Measurements from ENCODE around the gene CHST3. TPM values are rescaled to one million over a fixed set of nuclear protein-coding genes. Genes with fewer than 3 reads are reported as not detected.

The CHST3 gene
- polyA plus RNA-seq, 1 donor from 2014 or later, result 4.1 TPM

DNA sequence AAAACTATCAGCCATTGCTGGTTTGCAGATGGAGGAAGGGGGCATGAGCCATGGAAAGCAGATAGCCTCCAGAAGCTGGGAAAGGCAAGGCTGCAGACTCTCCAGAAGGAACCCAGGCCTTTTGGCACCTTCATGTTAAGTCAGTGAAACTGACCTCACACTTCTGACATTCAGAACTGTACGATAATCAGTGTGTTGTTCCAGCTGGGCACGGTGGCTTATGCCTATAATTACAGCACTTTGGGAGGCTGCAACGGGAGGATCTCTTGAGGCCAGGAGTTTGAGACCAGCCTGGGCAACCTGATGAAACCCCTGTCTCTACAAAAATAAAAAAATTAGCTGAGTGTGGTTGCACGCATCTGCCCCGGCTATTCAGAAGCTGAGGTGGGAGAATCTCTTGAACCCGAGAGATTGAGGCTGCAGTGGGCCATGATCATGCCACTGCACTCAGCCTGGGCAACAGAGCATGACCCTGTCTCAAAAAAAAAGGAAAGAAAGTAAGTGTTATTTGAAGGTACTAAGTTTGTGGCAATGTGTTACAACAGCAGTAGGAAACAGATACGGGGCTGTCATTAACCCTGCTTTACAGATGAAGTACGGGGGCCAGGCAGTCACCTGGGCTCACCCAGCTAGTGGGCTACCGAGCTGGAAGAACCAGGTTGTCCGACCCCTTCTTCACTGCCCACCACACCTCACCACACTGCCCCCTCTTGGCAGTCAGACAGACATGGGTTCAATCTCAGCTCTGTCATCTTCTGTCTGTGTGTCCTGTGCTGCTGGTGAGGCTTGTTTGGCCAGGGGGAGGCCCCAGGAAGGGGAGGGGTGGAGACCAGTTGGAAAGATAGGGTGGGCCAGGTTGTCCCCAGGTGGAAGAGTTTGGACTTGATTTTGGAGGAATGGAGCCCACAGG lies 18.3 kb downstream of the CHST3 start:
- H3K27me3 ChIP-seq (ENCODE audit: insufficient read depth, low read depth, low read length), result no peaks in the 10 kb centered on the region

DNA sequence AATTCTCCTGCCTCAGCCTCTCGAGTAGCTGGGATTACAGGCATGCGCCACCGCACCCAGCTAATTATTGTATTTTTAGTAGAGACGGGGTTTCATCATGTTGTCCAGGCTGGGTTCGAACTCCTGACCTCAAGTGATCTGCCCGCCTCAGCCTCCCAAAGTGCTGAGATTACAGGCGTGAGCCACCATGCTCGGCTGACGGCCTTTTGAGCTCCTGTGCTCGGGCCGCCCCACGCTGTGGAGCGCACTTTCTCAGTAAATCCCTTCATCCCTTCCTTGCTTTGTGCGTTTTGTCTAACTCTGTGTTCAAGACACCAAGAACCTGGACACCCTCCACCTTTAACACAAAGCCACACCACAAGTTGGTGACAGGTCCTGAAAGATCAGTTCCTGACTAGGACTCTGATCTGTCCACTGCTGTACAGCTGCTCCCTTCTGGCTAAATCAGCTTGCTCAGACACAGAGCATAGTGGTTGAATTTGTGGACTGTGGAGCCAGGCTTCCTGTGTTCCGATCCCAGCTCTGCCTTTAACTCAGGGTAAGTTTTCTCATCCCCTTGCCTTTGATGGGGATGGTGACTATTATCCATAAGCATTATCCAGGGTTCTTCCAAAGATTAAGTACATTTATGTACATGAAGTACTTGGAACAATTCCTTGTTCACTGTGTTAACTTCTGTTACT lies 20.1 kb downstream of the CHST3 start:
- Histone ChIP-seq H3K4me3 (ENCODE audit: low read length) (no peak overlapping the region), H3K9ac (ENCODE audit: low read length) (no peak overlapping the region), H3K9me2 (ENCODE audit: insufficient read depth, low read length) (no peaks in the 10 kb centered on the region), H3K79me2 (replicated peaks; ENCODE audit: insufficient read depth, low read length) (no peaks in the 10 kb centered on the region), H3K27me3 (ENCODE audit: insufficient read depth, low read depth, low read length) (no peaks in the 10 kb centered on the region), H2AFZ (ENCODE audit: low read depth, low read length) (no peak overlapping the region), H4K20me1 (ENCODE audit: insufficient read depth) (no peaks in the 10 kb centered on the region), H3F3A (ENCODE audit: insufficient read depth, low read length, poor library complexity, severe bottlenecking) (no peaks in the 10 kb centered on the region), H3K36me3 (ENCODE audit: insufficient read depth, low read length) (no peaks in the 10 kb centered on the region), H3K27ac (ENCODE audit: low read length) (no peak overlapping the region), H3K9me3 (ENCODE audit: low read length) (no peaks in the 10 kb centered on the region), H3K4me2 (ENCODE audit: low read length) (no peak overlapping the region)
- TF ChIP-seq, protein P1, sequence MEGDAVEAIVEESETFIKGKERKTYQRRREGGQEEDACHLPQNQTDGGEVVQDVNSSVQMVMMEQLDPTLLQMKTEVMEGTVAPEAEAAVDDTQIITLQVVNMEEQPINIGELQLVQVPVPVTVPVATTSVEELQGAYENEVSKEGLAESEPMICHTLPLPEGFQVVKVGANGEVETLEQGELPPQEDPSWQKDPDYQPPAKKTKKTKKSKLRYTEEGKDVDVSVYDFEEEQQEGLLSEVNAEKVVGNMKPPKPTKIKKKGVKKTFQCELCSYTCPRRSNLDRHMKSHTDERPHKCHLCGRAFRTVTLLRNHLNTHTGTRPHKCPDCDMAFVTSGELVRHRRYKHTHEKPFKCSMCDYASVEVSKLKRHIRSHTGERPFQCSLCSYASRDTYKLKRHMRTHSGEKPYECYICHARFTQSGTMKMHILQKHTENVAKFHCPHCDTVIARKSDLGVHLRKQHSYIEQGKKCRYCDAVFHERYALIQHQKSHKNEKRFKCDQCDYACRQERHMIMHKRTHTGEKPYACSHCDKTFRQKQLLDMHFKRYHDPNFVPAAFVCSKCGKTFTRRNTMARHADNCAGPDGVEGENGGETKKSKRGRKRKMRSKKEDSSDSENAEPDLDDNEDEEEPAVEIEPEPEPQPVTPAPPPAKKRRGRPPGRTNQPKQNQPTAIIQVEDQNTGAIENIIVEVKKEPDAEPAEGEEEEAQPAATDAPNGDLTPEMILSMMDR (IDR thresholded peaks at IDR 0.05; ENCODE audit: poor library complexity, severe bottlenecking), result no peak
- no peak for TF ChIP-seq TAF1 (IDR thresholded peaks at IDR 0.05; ENCODE audit: low read depth)
- TF ChIP-seq, protein P2, sequence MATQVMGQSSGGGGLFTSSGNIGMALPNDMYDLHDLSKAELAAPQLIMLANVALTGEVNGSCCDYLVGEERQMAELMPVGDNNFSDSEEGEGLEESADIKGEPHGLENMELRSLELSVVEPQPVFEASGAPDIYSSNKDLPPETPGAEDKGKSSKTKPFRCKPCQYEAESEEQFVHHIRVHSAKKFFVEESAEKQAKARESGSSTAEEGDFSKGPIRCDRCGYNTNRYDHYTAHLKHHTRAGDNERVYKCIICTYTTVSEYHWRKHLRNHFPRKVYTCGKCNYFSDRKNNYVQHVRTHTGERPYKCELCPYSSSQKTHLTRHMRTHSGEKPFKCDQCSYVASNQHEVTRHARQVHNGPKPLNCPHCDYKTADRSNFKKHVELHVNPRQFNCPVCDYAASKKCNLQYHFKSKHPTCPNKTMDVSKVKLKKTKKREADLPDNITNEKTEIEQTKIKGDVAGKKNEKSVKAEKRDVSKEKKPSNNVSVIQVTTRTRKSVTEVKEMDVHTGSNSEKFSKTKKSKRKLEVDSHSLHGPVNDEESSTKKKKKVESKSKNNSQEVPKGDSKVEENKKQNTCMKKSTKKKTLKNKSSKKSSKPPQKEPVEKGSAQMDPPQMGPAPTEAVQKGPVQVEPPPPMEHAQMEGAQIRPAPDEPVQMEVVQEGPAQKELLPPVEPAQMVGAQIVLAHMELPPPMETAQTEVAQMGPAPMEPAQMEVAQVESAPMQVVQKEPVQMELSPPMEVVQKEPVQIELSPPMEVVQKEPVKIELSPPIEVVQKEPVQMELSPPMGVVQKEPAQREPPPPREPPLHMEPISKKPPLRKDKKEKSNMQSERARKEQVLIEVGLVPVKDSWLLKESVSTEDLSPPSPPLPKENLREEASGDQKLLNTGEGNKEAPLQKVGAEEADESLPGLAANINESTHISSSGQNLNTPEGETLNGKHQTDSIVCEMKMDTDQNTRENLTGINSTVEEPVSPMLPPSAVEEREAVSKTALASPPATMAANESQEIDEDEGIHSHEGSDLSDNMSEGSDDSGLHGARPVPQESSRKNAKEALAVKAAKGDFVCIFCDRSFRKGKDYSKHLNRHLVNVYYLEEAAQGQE (IDR thresholded peaks at IDR 0.05; ENCODE audit: borderline replicate concordance), result no peak

More for the DNA sequence above, 18.3 kb downstream of the CHST3 start:
- TF ChIP-seq EZH2 (IDR thresholded peaks at IDR 0.05; ENCODE audit: borderline replicate concordance, insufficient read depth, low read length, poor library complexity, severe bottlenecking), result no peak
- Histone ChIP-seq H3K36me3 (ENCODE audit: insufficient read depth, low read length) (no peaks in the 10 kb centered on the region), H3K9me2 (ENCODE audit: insufficient read depth, low read length) (no peaks in the 10 kb centered on the region), H4K20me1 (ENCODE audit: insufficient read depth) (no peaks in the 10 kb centered on the region), H3K4me3 (ENCODE audit: low read length) (no peak overlapping the region), H3K9me3 (ENCODE audit: low read length) (no peaks in the 10 kb centered on the region), H3F3A (ENCODE audit: insufficient read depth, low read length, poor library complexity, severe bottlenecking) (no peaks in the 10 kb centered on the region), H3K4me2 (ENCODE audit: low read length) (no peak overlapping the region), H2AFZ (ENCODE audit: low read depth, low read length) (no peak overlapping the region), H3K9ac (ENCODE audit: low read length) (no peak overlapping the region), H3K27ac (ENCODE audit: low read length) (no peak overlapping the region), H3K79me2 (replicated peaks; ENCODE audit: insufficient read depth, low read length) (no peaks in the 10 kb centered on the region)

DNA sequence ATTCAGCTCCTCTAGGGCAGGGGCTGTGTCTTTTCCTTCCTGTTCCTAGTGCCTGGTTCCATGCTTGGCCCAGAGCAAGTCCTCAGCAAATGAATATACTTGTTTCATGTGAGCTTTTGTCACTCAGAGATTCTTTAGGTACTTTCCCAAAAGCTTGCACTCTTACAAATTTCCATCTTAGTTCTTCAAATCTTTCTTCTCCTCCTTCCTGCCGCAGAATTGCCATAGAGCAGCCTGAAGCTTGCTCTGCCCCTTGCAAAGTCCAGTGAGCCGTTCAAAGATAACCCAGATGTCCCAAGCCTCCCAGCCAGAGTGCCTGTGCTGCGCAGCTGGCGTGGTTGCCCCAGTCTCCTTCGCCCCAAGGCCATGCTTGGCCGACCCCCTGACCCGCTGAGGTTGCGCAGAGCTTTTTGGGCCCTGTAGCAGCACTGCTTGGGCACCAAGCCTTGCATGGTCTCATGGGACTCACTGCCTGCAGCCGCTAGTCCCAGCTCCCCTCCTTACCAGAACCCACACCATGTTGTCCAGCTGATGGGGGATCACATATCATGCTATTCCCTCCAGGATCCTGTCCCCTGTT lies 20.7 kb downstream of the CHST3 start:
- Histone ChIP-seq H4K20me1 (ENCODE audit: insufficient read depth) (no peaks in the 10 kb centered on the region), H3K27me3 (ENCODE audit: insufficient read depth, low read depth, low read length) (no peaks in the 10 kb centered on the region), H3K36me3 (ENCODE audit: insufficient read depth, low read length) (no peaks in the 10 kb centered on the region), H2AFZ (ENCODE audit: low read depth, low read length) (no peak overlapping the region), H3K9ac (ENCODE audit: low read length) (no peak overlapping the region), H3K27ac (ENCODE audit: low read length) (no peak overlapping the region), H3K4me2 (ENCODE audit: low read length) (no peak overlapping the region), H3K4me3 (ENCODE audit: low read length) (no peak overlapping the region), H3K9me2 (ENCODE audit: insufficient read depth, low read length) (no peaks in the 10 kb centered on the region), H3F3A (ENCODE audit: insufficient read depth, low read length, poor library complexity, severe bottlenecking) (no peaks in the 10 kb centered on the region), H3K9me3 (ENCODE audit: low read length) (no peaks in the 10 kb centered on the region), H3K79me2 (replicated peaks; ENCODE audit: insufficient read depth, low read length) (no peaks in the 10 kb centered on the region)
- TF ChIP-seq EZH2 (IDR thresholded peaks at IDR 0.05; ENCODE audit: borderline replicate concordance, insufficient read depth, low read length, poor library complexity, severe bottlenecking) (no peak), SMC3 (conservative IDR thresholded peaks at IDR 0.05; ENCODE audit: poor library complexity) (no peak), TAF1 (IDR thresholded peaks at IDR 0.05; ENCODE audit: low read depth) (no peak), RAD21 (conservative IDR thresholded peaks at IDR 0.05) (no peak), EP300 (conservative IDR thresholded peaks at IDR 0.05; ENCODE audit: poor library complexity, severe bottlenecking) (no peak)
- TF ChIP-seq, protein P1 (IDR thresholded peaks at IDR 0.05; ENCODE audit: poor library complexity, severe bottlenecking), result no peak
- TF ChIP-seq, protein P2 (IDR thresholded peaks at IDR 0.05; ENCODE audit: borderline replicate concordance), result no peak
